Measurements from ENCODE around the gene NEURL3. TPM values are rescaled to one million over a fixed set of nuclear protein-coding genes. Genes with fewer than 3 reads are reported as not detected.

NEURL3 gene
- total RNA-seq, 4 donors from 2014 or later = 0.32 to 7.9 (median 7.0) TPM; not detected in 1

DNA sequence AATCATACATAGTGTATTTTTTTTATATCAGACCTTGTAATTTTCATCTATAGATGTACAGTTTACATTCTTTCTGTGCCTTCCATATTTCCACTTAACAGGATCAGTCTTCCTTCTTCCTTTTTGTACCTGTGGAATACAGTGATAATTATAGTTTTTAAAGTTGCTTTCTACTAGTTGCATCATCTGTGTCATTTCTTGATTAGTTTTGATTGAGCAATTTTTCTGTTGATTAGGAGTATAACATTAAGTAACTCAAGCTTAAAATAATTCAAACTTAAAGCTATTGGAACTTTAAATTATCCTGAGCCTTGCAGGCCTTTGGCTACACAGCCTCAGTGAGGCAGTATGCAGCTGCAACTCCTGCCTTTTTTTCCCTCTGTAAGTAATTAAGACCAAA, 57.4 kb downstream of the NEURL3 start:
- intact Hi-C loops (cut with DNase I; ENCODE audit: low total_unique reads) = no loop called here
- H3K36me3 ChIP-seq = no peaks in the 10 kb centered on the region
- in situ Hi-C loops (cut with MboI; ENCODE audit: low pct_ligation_motif_present in 1 of 4, low pct_unique_long_range_greater_than_20kb in 1 of 4, low sequenced_read_pairs in 3 of 4) = no loop called here
- no peaks in the 10 kb centered on the region for H3K27me3 ChIP-seq
- no peak for DNase-seq
- H3K27ac ChIP-seq = no peak overlapping the region
- no peaks in the 10 kb centered on the region for H3K9me3 ChIP-seq
- H3K4me3 ChIP-seq = no peak overlapping the region
- TF ChIP-seq, protein P1, sequence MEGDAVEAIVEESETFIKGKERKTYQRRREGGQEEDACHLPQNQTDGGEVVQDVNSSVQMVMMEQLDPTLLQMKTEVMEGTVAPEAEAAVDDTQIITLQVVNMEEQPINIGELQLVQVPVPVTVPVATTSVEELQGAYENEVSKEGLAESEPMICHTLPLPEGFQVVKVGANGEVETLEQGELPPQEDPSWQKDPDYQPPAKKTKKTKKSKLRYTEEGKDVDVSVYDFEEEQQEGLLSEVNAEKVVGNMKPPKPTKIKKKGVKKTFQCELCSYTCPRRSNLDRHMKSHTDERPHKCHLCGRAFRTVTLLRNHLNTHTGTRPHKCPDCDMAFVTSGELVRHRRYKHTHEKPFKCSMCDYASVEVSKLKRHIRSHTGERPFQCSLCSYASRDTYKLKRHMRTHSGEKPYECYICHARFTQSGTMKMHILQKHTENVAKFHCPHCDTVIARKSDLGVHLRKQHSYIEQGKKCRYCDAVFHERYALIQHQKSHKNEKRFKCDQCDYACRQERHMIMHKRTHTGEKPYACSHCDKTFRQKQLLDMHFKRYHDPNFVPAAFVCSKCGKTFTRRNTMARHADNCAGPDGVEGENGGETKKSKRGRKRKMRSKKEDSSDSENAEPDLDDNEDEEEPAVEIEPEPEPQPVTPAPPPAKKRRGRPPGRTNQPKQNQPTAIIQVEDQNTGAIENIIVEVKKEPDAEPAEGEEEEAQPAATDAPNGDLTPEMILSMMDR (IDR thresholded peaks at IDR 0.05) = no peak
- no peak for TF ChIP-seq POLR2A (IDR thresholded peaks at IDR 0.05)
- no peak for TF ChIP-seq POLR2AphosphoS5 (IDR thresholded peaks at IDR 0.05)
- no peak for TF ChIP-seq EP300 (IDR thresholded peaks at IDR 0.05; ENCODE audit: low read depth)
- no peaks in the 10 kb centered on the region for H3K4me1 ChIP-seq

Other genes with a start within 250 kb of the NEURL3 start
- 100 to 1,000 TPM in 1 of 4 donors, 10 to 100 TPM in 3; 18.5 to 131 (median 82.0) TPM for gene TMEM127, start 239.4 kb downstream of the NEURL3 start, total RNA-seq
- 100 to 1,000 TPM; 114 to 220 (median 143) TPM for gene CIAO1, start 239.1 kb downstream of the NEURL3 start, total RNA-seq
- 100 to 1,000 TPM in 1 of 4 donors, 10 to 100 TPM in 3; 81.4 to 106 (median 86.8) TPM for gene SNRNP200, start 199.8 kb downstream of the NEURL3 start, total RNA-seq
- 1 to 10 TPM in 1 of 4 donors, under 1 TPM in 2, not detected in 1; 0.41 to 2.6 (median 0.95) TPM for gene ITPRIPL1, start 180.0 kb downstream of the NEURL3 start, total RNA-seq
- 10 to 100 TPM in 1 of 4 donors, 1 to 10 TPM in 2, under 1 TPM in 1; 0.79 to 38.6 (median 1.8) TPM for gene NCAPH, start 169.6 kb downstream of the NEURL3 start, total RNA-seq
- 100 to 1,000 TPM in 1 of 4 donors, 10 to 100 TPM in 2, 1 to 10 TPM in 1; 9.8 to 113 (median 18.1) TPM for gene ARID5A, start 31.4 kb upstream of the NEURL3 start, total RNA-seq
- 10 to 100 TPM; 45.6 to 59.9 (median 53.4) TPM for gene KANSL3, start 133.0 kb upstream of the NEURL3 start, total RNA-seq
- gene FER1L5, start 137.4 kb upstream of the NEURL3 start, total RNA-seq = not detected
- gene LMAN2L, start 234.7 kb upstream of the NEURL3 start, total RNA-seq = 10 to 100 TPM; 16.7 to 27.3 (median 19.0) TPM